Non-pigmented ciliary epithelial cell (primary cell): ENCODE results near the gene C1QA.
"Not testable (repeated sequence)": the region's sequence is repeated elsewhere in the genome, so short reads cannot be mapped to it uniquely, and the experiment has no call there.

Experiments
- DNase-seq: peaks from one replicate; pipeline ENCODE4 v3.0.0-alpha.2; 2010; ENCODE audit warnings: low read depth

The C1QA gene

DNA sequence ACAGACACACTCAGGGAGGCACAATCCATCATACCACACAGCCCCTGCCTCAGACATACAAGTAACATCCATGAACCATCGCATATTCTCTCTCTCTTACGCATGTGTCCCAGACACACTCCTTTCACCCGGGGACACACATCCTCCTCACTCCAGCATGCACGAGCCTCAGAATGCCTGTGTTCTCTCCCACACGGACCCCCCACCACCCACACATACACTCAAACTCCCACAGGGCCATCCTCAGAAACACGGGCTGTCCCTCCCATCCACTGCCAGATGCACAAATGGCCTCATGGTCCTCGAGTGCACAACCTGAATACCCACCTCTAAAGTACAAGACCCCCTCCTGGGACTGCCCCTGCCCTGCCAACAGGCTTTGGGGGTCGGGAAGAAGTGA is 4.8 kb downstream of the C1QA start:
- no peak for DNase-seq

DNA sequence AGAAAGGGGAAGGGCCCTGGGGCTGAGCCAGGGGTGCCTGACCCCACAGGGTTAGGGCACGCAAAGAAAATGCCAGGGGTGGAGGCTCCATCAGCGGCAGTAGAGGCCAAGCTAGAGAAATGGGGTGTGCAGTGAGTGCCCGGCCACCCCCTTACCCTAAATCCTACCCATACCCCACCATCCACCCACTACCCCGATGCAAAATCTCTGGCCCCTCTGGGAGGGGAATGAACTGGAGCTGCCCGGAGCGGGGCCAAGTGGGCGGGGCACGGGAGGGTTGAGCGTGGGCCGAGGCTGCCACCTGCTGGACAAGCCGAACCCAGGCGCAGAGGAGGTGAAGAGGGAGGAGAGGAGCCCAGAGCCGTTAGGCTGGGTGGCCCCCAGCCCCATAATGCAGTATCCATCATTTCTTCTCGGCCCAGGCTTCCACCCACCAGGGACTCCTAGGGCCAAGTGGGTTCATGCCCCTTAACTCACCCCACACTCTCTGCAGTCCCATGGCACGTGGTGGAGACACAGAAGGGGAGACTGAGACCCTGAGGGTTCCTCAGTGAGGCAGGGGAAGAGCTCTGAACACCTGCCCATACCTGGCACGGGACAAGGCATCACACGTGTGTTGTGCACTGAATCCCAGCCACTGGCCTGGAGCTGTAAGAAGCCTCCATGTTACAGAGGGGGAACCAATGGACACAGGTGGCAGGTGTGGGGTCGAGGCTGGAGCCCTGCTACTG is 5.6 kb downstream of the C1QA start:
- DNase-seq: no peak

DNA sequence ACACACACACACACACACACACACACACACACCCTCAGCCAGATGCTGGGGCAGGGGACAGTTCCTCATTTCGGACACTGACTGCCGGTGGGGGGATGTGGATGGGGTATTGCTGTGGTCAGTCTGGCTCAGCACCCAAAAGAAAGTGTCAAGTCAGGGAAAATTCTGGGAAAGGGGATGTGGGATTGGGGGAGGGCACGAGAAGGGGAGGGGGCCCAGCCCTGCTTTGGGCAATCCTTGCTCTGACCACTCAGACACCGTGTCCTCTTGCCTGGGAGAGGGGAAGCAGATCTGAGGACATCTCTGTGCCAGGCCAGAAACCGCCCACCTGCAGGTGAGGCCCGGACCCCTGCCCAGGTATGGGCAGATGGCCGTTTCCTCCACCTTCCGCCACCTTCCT is 7.0 kb downstream of the C1QA start, which contains the start of gene C1QC:
TSS of gene C1QC (plus strand) at position 253 of the 400 bp plus-strand sequence. CDS start 391 bp downstream, outside the sequence.
- no peak for DNase-seq

DNA sequence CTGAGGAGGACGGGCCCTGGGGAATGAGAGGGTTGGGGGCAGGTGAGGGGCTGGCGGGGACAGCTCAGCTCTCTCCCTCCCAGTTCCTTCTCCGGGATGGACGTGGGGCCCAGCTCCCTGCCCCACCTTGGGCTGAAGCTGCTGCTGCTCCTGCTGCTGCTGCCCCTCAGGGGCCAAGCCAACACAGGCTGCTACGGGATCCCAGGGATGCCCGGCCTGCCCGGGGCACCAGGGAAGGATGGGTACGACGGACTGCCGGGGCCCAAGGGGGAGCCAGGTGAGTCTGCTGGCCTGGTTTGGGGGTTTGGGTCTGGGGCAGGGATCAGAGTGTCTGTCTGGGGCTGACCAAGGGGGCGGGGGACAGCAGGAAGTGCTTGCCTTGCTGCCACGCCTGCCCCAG is 7.5 kb downstream of the C1QA start:
- DNase-seq: no peak

DNA sequence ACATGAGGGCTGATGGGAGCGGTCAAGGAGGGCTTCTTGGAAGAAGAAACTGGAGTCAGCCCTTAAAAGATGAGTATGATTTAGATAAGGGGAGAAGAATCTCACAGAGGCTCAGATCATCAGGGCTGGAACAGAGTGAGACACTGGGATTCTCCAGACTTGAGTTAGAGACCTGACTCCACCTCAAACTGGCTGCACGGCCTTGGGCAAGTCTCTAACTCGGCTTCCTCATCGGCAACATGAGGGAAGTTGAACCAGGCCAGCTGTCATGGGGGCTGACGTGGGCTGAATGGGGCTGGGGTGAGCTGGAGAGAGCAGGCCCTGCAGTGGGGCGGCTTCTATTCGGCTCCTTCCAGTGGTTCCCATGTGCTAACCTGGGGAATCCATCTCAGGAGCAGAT is 9.5 kb downstream of the C1QA start:
- no peak for DNase-seq

DNA sequence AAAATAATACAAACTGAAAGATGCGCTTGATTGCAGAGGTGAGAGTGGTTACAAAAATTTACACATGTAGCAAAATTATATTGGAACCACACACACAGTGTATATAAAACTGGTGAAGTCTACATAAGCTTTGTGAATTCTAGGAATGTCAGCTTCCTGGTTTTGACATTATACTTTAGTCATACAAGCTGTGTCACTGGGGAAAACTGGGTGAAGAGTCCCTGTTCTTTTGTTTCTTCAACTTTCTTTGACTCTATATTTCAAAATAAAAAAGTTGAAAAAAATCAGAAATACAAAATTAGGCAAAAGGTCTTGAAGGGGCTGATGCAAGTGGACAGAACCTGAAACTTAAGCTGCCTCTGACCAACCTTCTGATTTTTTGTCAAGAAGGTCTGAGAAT is 10.0 kb downstream of the C1QA start:
- no peak for DNase-seq

DNA sequence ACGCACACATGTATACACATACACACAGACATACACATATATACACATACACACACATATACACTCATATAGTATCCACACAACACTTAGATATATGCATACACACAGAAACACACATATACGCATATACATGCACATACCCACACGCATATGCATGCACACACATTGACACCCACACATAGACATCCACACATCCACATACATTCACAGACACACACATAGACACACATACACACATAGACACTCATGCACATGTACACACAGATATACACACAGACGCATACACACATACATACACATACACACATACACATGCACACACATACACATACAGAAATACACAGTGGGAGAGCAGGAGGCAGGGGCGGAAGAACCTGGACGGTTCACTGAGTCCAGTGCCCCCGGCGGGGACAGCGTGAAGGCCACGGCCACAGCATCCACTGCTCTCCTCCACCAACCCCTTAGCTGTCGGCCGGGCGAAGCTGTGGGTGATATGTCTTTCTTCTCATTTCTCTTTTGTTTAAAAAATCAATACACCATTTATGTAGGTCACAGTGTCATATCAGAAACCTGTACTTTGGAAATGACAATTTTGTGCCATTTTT is 13.8 kb downstream of the C1QA start:
- DNase-seq: no peak

DNA sequence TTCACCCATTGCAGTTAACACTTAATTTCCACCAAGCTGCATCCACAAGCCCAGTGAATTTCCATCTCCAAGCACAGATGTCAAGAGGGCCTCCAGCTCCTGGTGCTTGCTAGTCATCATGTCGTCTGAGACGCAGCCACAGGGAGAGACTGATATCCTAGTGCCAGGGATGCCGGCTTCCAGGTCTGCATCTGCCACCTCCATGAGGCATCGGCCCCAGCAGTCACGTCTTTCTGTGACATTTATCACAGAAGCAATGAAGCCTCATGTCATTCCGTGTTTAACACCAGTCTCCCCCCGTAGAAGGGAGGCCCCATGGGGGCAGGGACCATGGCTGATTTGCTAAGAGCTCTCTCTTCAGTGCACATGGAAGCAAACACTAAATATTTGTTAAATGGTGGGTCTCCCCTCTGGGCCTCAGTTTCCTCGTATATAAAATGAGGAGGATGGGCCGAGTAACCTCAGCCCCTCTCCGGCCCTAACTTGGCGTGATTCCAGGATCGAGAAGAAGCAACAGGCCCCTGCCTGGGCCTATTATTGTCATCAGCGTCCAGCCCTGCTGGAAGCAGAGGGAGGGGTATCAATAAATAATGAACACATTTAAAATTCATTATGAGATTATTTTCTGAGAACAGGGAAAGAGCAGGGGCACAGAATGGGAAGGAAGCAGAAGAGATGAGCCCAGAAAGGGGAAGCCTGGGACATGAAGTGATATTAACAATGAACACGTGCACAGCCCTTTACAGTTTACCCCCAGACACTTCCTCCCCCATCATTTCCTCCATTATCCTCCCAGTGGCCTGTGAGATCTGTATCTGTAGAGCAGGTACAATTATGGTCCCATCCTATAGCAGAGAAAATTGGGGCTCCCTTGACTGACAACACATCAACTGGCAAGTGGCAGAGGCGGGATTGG is 15.8 kb downstream of the C1QA start:
- no peak for DNase-seq

DNA sequence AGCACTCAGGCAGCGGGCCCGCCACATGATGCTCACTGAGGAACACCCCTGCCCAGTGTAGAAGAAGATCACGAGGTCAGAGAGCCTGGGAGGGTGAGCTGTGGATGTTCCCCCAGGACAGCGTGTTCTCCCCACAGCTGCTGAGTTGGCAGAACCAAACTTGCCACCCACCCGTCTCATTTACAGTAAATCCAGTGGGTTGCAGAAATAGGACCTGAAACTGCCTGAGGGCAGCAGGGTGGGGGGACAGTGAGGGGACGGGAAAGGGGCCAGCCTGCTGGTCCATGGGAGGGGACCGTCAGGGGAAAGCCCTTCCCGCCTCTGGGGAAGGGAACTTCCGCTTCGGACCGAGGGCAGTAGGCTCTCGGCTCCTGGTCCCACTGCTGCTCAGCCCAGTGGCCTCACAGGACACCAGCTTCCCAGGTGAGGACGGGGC is 16.5 kb downstream of the C1QA start, which contains the start of gene C1QB:
TSS of gene C1QB (plus strand) at position 356 of the 436 bp plus-strand sequence. CDS start 6,227 bp downstream, outside the sequence.
- DNase-seq: no peak

DNA sequence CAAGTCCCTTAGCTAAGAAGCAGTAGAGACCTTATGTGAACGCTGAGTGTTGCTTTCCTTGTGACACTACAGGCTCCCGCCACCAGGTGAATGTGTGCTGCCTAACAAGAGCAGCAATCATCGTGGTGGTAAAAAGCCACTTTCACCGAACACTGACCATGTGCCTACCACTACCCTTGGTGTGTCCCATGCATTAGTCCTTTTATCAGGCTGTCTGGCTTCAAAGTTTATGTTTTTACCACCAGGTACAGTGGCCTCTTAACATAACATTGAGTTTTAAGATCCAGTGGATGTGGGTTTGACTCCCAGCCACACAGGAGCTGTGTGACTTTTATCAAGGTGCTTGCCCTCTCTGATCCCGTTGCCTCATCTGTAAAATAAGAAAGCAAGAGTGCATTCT is 18.3 kb downstream of the C1QA start:
- no peak for DNase-seq

DNA sequence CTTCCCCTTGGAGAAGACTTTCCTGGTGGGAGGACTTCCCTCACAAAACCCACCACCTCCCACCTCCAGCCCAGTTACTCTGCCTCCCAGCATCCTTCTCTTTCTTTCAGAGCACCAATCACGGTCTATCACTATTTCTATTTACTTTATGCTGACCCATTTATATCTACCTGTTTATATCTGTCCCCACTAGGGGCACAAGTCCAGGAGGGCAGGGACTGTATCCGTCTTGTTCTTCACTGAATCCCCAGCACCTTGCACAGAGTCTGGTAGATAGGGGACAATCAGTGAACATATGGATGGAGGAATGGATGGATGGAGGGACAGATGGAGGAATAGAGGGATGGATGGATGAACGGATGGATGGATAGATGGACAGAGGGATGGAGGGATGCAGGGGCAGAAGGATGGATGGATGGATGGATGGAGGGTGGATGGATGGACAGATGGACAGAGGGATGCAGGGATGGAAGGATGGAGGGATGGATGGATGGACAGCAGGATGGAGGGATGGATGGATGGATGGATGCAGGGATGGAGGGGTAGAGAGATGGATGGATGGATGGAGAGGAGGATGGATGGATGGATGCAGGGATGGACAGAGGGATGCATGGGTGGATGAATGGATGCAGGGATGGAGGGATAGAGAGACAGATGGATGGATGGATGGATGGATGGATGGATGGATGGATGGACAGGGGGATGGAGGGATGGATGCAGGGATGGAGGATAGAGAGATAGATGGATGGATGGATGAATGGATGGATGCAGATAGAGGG is 22.1 kb downstream of the C1QA start:
- no peak for DNase-seq

DNA sequence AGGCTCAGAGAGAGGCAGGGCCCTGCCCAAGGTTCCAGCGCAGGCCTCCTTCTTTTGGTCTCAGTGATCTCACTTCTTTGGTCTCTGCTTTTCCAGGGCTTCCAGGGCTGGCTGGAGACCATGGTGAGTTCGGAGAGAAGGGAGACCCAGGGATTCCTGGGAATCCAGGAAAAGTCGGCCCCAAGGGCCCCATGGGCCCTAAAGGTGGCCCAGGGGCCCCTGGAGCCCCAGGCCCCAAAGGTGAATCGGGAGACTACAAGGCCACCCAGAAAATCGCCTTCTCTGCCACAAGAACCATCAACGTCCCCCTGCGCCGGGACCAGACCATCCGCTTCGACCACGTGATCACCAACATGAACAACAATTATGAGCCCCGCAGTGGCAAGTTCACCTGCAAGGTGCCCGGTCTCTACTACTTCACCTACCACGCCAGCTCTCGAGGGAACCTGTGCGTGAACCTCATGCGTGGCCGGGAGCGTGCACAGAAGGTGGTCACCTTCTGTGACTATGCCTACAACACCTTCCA is 24.4 kb downstream of the C1QA start:
- no peak for DNase-seq

DNA sequence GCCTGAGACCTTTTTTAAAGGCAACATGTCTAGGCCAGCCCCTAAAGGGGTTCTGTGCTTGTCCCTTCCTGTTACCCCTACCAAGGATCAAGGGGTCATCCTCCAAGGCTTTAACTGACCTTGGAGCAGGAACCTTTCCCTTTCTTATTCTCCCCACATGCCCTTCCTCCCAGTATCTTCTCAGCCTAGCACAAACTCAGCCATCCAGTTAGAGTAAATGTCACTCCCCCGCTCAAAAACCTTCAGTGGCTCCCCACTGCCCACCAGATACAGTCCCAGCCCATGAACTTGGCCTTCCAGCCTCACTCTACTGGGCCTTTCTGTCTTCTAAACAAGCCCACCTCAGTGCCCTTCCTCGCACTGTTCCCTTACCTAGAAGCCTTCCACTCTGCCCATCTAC is 25.5 kb downstream of the C1QA start:
- no peak for DNase-seq

DNA sequence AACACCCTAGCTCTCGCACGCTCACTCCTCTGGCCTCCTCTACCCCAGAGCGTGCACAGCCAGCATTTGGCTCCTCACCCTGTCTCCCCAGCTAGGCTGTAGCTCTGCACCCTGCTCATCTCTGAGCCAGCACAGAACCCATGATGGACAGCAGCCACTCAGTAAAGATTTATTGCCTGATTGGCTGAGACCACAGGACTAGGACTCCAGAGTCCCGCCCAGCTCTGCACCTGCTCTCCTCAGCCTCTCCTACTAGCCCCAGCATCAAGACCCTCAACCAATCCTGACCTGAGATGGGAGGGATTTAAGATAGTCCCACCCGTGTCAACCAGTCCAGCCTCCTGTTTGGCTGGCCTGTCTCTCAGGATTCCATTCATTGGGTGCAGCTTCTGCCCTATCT is 25.9 kb downstream of the C1QA start:
- no peak for DNase-seq

DNA sequence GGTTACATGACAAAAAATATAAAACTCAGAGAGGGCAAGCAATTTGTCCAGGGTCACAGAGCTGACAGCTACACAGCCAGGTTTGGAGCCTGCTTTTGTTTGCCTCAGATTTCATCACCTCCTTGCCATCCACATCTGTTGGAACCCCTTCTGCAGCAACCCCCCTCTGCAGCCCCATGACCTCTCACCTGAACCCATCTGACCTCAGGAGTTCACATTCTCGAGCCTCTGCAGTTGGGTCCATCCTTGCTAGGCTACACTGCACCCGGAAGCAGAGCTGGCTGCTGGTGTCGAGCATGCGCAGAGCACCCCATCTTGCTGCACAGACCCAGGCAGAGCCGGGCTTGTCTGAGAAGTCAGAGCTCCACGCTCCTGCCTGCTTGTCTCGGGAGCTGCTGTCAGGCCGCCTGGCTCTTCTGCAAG is 26.6 kb downstream of the C1QA start:
- no peak for DNase-seq

DNA sequence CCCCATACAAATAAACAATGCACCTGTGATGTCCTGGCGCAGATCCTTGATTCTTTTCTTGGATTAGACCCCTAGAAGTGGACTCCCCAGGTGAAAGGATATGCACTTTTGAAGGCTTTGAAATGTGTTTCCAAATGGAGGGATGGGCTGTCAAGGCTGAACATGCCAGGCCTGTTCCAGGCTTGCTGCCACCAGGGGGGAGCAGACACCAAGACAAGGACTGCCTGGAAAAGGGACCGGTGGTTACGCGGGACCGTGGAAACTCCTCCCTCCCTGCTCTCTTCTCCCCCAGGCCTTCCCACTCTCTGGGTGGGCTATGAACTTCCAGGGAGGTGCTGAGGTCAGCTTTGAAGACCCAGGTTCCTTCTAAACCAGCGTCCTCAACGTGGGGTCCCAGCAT is 29.3 kb downstream of the C1QA start:
- DNase-seq: peak; percentile 17

DNA sequence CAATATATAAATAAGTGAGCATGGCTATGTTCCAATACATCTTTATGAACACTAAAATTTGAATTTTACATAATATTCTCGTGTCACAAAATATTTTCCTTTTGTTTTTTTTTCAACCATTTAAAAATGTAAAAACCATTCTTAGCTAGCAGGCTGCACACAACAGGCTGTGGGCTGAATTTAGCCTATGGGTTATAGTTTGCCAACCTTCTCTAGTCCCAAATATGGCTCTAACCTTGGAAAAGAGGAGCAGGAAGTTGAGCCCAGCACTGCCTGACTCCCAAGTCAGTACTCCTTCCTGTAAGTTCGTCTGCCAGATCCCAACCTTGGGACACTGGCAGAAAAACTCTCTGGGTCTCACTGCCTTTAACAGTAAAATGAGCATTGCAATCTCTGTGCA is 30.0 kb downstream of the C1QA start:
- DNase-seq: no peak

DNA sequence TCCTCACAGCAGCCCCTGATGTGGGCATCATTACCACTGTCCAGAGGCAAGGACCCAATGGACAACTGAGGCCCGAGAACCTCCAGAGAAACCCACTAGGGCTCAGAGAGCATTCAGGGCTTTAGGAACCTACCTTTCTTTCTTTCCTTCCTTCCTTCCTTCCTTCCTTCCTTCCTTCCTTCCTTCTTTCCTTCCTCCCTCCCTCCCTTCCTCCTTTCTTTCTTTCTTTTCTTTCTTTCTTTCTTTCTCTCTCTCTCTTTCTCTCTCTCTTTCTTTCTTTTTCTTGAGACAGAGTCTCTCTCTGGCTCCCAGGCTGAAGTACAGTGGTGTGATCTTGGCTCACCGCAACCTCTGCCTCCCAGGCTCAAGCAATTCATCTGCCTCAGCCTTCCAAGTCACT is 32.4 kb downstream of the C1QA start:
- not testable (repeated sequence) for DNase-seq

DNA sequence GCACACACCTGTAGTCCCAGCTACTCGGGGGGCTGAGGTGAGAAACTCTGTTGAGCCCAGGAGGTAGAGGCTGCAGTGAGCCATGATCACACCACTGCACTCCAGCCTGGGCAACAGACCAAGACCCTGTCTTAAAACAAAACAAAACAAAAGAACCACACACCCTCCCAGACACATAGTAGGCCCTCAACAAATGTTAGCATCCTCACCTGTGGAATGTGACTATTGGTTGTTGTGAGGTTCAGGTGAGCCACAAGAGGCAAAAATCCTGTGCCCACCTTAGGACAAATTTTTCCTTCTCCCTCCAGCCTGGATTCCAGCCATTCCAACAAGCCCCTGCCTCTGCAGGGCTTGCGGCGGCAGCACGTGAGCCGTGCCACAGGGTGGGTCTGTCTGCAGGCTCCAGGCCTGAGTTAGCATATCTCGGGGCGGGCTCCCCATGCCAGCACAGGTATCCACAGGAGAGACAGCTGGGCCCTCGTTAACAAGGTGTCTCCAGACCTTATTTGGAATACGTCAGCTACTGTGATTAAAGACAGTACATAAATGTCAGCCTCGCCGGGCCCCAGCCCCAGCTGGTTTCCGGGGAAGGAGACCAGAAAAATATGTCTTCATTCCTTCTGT is 34.0 kb downstream of the C1QA start:
- DNase-seq: no peak

DNA sequence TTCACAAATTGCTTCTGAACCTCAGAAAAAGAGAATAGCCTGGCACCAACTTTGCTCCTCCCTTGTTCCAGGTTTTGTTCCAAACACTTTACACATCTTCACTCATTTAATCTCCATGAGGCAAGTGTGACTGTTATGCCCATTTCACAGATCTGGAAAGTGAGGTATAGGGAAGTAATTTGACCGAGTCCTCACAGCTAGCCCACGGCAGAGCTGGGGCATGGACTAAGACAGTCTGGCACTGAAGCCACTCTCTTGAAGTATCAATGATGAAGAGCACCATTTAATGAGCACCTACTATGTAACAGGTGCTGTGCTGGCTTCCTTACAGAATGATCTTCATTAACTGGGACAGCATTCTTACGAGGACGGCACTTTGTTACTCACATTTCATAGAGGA is 35.6 kb downstream of the C1QA start:
- no peak for DNase-seq
